HG02938 (cell line): ENCODE data around the gene CTNNA3.

Source experiments
- ATAC-seq: cut with Tn5 transposase; IDR thresholded peaks from one replicate; pipeline ENCODE4 v1.9.1; 2021; ENCODE audit warnings: mild to moderate bottlenecking, moderate library complexity; ENCODE audit not compliant: unreplicated experiment

CTNNA3 gene

DNA sequence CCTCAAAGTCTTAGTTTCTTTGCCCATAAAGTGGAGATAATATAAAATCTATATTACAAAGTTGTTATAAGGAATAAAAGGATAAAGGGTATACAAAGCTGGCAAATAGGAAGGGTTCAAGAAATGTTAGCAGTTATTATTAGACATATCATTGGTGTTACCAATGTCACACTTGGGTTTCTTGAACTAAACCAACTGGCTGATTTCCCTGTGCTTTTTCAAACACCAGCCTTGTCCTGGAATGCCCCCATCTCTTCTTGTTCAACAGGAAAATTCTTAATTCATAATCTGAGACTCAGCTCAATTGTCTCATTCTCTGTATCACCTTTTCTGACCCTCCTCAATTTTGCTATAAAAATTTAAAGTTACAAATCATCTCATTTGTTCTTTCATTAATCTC, 913.9 kb downstream of the CTNNA3 start:
- ATAC-seq: no peak

DNA sequence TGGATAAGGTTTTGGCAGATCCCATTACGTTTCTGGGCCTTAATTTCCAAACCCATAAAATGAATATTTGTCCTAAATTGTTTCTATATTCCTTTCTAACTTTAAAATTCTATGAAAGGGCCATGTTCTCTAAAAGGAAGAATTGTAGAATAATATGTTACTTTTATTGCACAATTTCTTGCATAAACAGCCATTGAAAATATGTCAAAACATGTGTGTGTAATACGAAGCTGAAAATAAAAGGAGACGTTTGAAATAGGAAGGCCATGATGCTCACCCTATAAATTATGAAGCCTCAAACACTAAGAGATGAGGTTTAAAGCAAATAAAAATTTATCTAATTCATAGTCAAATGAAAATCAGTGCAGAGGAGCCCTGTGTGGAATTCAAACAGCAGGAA, 915.2 kb downstream of the CTNNA3 start:
- no peak for ATAC-seq

DNA sequence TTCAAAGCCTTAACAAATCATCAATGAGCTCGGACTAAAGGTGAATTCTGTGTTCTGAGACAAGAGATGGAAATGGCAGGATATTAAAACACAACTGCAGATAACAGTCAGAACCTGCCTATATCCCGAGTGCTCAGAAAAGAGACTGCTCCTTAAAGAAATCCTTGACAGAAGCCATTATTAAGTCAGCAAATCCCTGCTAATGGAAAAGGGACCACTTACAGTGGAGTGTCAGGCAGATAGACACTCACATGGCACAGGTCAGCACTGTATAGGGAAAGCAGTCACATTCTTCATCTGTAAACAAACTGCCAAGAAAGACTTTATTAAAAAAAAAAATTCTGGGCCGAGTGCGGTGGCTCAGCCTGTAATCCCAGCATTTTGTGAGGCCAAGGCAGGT, 917.6 kb downstream of the CTNNA3 start:
- no peak for ATAC-seq

DNA sequence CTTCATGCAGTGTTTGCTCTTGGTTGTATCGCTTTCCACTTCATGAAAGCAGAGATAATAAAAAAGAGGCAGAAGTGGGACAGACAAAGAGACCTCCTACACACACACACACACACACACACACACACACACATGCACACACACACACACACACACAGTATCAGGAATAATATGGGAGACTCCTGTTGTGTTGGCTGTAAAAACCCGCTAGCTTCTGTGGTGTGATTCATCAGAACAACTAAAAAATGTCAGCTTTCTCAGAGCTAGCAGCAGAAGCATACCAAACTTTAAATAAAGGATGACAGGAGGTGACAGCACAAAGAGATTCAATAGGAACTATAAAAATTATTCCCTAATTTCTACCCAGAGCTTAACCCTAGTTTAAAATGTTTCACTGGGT, 918.3 kb downstream of the CTNNA3 start:
- ATAC-seq: no peak

DNA sequence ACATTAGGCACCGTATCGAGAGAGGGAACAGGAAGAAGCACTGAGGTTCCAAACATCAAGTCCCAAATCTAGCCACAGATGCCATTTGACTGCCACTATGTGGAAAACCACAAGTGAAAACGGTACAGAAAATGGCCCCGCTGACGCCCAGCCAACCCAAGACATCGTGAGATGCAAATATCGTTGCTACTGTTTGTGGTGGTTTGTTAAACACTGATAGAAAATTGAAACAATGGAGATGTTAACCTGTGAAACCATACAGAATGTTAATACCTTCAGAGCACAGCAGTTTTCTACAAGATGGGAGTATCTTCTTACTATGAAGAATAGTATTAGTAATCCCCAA, 922.5 kb downstream of the CTNNA3 start:
- no peak for ATAC-seq

DNA sequence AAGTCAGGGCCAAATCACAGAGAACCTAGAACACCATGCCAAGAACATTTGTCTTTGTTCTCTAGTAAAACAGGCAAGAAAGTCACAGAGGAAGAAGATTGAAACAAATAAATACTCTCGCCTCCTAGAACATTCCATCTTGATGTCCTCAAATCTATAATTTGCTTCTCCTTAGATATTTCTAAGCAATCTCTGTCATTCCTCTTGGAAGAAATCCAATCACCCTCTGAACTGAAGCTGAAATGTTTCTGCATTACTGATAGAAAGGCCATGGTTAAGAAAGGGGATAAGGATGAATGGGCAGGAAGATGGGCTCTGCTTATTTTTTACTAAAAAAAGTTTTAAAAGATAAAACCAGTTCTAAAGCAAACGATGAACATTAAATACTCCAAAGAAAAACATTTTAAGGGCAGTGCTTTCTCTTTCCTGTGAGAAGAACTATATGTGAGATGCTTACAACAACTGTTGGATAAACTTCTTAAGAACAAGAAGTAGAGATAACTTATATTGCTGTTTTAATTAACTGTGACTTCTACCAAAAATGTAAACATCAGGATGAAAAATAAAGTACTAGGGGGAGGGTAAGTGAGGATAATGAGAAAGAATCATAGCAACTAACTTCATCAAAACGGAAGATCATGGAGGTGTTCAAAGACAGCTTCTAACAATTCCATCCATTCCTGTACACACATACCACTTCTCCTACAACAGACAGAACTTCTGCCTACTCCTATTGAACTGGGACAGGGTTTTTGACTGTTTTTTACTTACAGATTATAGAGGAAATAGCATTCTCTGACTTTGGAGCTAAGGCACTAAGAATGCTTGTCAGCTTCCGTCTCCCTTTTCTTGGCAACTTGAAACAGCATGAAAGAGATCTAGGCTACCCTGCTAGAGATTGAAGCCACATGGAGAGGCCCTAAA, 923.2 kb downstream of the CTNNA3 start:
- ATAC-seq: no peak

DNA sequence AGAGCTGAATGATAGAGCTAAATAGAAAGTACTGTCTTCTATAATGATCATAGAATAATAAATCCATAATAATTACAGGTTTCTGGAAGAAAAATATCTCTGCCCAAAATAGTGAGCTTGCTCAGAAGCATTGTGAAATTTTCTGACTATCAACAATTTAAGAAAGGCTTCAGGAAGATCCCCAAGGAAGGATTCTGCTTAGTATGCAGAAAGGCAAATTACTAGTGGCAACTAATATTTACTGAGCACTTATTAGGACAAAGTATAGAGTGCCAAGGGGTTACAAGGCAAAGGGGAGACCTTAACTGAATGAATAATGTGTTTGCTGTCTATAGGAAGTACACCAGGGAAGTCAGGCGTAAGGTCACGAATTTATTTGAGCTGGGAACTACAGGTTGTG, 928.3 kb downstream of the CTNNA3 start:
- no peak for ATAC-seq

DNA sequence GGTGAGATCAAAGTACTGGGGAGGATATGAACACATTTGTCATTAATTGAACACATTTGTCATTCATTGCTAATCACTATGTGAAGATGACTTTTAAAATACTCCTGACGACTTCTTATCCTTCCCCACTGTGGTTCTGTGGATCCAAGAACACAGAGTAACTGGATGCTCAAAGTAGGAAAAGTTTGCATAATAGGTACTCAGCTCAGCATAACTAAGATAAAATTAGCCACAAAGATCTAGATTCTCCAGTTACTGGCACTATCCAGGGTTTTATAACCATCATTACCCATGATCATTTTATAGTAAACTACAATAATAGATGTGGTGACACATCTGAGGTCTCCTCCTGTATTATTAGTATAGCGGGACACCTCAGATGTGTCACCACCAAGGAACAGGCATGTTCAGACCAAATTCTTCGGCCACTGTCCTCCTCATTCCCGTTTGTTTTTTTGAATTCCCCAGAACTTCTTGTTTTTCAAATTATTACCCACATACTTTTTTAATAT, 933.7 kb downstream of the CTNNA3 start:
- no peak for ATAC-seq

DNA sequence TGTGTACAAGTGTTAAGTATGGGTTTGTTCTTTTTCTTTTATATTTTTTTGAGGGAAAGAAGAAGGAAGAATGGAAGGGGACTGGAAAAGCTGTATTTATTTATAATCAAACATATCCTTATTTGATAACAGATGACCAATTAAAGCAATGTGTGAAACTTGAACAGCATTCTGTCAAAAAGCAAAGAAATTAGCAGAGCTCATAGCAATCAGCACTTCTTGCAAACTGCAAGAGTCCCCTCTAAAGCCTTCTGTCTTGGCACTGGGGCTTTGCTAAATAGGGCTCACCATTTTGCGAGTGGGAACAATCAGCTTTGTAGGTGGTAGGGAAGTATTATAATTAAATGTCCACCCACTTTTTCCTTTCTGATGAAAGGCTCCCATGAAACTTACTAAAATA, 935.1 kb downstream of the CTNNA3 start:
- ATAC-seq: no peak

DNA sequence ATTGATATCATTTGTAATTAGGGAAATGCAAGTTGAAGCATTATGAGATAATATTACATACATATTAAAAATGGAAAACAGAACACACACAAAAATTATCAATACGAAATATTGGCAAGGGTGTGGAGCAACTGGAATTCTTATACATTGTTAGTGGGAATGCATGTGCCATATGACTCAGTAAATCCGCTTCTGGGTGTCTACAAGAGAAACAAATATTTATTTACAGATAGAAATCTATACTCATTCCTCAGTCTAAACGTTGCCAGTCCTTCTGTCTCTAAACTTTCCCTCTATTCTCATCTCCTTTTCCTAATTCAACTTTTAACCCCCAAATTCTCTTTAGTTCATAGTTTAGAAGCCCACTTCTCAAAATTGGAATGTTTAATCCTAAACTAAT, 940.5 kb downstream of the CTNNA3 start:
- ATAC-seq: no peak

DNA sequence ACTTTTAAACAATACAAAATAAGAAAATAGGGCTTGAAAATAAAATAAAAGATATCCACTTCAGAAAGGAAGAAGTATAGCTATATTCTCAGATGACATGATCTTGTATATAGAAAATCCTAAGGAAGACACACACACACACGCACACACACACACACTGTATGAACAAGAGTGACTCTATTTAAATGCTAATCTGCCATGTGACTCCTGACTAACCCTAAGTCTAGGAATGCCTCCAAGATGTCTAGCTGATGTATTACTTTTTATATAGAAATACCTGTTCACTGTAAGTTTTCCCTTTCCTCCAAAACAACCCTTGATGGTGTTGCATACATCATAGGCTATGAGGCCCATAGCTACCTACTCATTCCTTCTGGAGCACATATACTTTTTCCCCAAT, 943.3 kb downstream of the CTNNA3 start:
- ATAC-seq: no peak

DNA sequence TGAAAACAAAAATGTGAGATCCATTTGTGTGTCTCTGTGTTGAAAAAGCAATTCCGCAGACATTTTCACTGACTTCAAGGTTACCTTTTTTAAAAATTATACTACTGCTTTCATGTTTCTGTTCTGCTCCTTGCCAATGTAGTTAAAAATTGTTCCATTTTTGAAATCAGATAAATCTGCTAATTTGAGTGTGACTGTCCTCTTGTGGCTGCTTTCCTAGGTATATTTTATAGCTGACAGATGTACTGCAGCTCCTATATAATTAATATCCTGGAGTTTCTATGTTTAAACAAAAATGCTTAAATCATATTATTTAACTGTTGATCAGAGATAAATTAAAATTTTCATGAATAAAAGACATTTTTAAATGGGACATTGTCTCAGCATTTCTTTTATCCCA, 947.8 kb downstream of the CTNNA3 start:
- ATAC-seq: no peak

DNA sequence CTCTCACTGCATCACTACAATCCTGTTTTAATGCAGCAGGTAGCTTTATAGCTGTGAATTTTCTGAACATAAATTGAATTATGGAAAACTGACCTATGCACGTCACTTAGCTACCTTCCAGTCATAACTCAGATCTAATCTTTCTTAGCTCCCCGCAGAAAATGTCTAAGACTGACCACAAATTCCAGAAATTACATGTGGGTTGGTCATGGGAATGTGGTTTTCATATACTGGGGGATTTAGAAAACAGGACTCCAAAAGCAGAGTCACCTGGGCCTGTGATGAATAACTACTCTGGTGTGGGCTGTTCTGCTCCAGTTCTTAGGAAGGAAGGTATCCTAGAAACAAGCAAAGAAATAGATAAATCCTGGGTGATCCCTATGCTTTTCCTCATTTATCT, 948.5 kb downstream of the CTNNA3 start:
- ATAC-seq: no peak

DNA sequence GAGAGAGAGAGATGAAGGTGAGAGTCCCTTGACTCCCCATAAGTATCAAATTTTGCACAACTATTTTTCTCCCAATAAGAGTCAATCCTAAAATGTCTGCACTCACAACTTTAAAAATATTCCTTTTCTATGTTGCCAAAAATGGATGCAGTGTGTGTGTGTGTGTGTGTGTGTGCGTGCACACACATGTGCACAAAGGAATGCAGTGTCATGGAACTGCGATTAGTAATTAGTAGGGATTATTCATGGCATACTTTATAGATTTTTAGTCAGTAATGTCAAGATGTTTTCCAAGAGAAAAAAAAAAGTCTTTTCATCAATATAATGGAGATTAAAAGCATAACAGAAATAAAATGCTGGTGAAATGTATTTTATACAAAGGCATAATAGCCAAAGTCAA, 949.3 kb downstream of the CTNNA3 start:
- no peak for ATAC-seq

DNA sequence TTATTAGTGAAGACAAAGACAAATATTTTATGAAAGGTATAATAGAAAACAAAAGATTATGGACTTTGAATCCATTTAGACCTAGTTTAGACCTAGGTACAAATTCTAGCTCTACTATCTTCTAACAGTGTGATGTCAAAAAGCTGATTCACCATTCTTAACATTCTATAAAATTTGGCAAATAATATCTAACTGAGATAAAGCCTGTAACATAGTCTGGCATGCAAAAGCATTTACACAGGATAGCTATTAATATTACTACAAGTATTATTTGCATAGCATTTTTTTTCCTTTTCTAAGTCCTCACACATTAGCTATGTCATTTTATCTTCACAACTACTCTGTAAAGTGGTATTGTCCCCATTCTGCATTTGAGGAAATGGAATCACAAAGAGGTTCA, 949.7 kb downstream of the CTNNA3 start:
- ATAC-seq: no peak

DNA sequence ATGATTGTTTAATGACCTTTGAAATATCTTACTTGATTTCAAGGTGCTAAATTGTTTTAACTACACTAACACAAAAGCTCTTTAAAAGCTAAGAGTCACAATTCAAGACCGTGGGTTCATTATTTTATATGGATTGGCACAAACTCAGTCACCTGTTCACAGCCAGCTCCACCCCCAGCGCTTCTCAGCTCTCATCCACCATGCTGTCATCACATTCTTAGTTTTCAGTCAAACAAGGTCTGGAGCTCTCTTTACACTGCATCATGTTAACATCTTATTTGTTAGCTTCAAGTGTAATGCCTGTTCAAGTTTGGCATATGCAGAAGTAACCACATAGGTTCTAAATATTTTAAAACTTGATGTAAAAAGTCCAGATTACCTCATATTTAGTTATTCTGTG, 951.1 kb downstream of the CTNNA3 start:
- ATAC-seq: no peak

DNA sequence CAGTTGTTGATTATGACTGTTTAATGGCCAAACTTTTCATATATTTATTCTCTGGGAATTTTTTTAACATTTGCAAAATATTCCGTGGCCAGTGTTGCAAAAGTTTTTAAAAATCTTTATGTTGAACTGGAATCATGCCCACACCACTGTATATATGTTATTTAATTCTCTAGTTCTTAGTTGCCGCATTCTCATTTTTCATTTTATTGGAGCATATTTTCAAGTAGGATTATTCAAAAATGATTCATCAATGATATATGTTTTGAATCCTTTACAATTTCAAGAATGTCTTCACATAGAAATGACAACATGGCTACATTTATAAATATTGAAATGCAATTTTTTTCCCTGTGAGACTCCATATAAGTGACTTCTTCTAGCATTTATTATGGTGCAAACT, 958.8 kb downstream of the CTNNA3 start:
- ATAC-seq: no peak

DNA sequence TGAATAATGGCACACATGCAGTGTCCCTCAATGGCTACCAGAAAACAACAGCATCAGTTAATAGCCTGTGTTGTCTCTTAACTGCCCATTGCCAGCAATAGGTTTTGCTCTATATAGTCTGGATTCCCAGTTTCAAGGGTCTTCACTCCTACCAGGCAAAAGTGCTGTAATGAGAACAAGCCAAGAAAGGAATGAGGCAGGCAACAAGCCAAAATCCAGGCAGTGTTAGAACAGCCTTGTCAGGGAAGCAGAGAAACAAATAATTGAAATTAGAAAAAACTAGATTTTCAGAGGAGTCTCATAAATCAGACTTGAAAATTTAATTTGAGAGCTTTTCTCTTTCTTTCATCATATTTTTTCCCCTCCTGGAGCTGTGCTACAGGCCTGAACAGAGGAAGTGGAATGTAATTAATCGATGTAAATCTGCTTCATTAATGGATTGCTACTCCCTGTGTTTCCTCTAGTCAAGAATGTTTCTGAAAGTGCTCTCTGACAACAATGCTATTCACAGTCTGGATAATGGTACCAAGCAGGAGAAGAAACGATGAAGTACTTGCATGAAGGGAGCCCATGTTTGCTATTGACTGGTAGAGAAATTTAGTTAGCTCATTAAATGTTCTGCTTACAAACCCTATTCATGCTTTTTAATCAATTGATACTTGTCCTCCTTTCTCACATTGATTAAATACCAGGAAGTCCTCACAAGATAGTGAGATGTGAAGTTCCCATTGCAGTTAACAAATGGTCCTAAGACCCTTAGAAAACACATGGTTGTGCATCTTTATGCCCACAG, 972.2 kb downstream of the CTNNA3 start:
- no peak for ATAC-seq

DNA sequence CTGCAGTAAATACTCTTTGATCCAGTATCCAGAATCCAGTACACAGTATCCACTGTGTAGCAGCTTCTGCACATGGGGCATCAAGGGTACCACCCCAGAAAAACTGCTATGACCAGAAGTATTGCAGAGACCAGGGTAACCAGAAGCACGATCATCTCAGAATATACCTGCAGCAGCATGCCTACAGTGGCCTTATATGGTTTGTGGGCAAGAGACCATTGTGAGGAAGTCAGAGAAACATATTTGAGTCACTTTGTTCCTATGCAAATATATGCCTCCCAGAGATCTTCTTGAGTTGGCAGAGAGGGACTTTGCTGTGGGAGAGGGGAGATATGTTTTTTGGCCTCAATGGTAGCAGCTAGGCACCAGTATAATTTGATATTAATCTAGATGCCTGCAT, 976.5 kb downstream of the CTNNA3 start:
- ATAC-seq: no peak

DNA sequence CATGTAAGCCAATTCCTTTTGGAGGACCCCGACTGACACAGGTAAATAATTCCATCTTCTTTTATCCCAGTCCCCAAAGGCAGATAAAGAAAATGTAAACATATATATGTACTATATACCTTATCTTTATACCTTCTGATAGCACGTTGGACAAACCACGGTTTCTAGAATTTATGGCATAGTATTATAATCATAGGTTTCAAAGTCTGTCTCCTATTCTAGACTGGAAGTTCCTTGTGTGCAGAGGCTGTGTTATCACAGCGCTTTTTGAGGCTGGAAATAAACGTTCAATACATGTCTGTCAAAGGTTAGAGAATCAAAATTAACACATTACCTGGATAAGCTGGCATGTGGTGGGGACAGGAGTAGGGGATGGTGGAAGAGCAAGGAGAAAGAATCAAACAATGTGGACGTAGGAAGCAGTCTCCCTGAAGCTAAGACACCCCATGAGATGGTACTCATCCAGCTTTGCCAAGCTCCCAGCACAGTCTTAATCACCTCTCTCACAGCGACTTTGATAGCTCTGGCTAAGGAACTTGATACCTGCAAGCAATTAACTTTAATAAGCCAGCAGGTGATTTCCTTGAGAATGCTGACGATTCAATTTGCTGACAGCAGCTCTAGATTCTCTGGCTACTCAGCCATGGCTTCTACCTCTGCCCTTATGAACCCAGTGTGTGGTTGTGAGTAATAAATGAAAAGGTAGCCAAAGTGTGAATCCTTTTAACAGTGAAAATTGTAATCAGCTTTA, 978.6 kb downstream of the CTNNA3 start:
- no peak for ATAC-seq

DNA sequence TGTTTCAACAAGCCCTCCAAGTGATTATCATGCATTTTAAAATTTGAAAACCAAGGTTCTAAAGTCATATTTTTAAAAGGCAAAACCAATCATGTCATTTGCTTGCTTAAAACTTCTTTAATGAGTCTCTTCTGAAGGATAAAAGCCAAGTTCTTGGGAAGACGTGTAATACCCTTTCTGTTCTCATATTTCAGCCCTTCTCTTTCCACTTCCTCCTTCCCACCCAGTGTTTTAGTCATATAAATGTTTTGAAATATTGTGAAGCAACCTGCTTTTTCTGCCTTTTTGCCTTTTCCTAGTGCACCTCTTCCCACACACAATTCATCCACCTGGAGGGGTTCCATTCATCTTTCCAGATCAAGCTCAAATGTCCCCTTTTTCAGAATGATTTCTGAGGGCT, 981.3 kb downstream of the CTNNA3 start:
- ATAC-seq: no peak
